Activated CD4-positive, alpha-beta T cell treated with anti-CD3 and anti-CD28 coated beads, Interleukin-2, amount 50 U/mL, for 24 hours (primary cell): Measurements from ENCODE around the gene BORCS5.
A peak's percentile ranks its signal among the peaks of the same experiment; 100 is the strongest.

Experiments used
- DNase-seq, 2 donors: peaks; one replicate each; pipeline ENCODE4 v3.0.0-alpha.2; 2020; ENCODE audit warnings: low read depth in 1 of 2, low spot score in 1 of 2

The BORCS5 gene

DNA sequence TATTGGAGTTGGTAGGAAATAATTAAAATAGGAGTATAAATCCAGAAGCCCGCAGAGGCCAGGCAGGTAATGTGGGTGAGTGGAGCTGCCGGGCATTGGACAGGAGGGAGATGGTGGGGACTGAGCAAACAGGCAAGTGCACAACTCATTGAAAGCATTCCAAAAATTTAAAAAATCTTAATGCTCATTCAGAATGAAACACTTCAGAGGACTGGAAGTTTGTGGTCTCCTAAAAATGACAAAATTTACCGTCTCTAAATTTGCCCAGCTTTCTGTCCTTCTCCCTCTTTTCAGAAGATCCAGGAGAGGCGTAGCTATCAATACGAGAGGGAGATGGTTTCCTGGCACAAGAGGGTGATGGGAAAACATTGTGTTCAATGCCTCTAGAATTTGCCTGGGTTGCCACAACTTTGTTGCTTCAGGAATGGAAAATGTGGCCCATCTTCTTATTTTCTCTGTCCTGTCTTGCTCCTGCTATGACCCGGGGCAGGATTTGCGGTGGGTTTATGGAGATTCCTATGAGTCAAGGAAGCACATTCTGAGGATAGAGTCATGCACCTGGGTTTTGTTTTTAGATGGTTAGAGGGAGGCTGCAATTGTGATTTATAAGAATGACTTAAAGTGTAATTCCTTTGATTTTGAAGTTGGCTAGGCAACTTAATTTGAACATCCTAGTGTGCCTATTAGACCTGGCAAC lies 72.2 kb downstream of the BORCS5 start:
- DNase-seq: no peak

DNA sequence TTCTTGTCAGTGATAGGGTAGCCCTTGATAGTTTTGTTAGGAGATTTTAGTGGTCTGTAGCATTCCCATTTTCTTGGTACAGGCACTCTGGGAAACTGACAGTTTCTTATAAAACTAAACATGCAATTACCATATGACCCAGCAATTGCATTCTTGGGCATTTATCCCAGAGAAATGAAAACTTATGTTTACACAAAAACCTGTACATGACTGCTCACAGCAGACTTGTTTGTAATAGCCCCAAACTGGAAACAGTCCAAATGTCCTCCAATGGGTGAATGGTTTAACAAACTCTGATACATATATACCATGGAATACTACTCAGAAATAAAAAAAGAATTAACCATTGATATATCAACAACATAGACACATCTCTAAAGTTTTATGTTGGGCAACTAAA lies 75.5 kb downstream of the BORCS5 start:
- DNase-seq: no peak

DNA sequence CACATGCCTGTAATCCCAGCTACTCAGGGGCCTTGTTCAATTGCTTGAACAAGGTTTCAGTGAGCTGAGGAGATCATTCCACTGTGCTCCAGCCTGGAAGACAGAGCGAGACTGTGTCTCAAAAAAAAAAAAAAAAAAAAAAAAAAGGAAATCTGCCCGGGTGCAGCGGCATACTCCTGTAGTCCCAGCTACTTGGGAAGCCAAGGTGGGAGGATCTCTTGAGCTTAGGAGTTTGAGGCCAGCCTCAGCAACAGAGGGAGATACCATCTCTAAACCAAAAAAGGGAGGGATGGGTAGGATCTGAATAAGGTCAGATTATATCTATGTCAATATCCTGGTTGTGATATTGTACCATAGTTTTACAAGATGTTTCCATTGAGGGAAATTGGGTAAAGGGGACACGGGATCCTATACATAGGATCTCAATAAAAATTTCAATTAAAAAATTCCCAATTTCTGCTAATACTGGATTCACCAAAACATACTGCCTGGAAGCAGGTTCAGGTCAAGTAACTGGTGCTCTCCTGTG lies 76.4 kb downstream of the BORCS5 start:
- no peak for DNase-seq

DNA sequence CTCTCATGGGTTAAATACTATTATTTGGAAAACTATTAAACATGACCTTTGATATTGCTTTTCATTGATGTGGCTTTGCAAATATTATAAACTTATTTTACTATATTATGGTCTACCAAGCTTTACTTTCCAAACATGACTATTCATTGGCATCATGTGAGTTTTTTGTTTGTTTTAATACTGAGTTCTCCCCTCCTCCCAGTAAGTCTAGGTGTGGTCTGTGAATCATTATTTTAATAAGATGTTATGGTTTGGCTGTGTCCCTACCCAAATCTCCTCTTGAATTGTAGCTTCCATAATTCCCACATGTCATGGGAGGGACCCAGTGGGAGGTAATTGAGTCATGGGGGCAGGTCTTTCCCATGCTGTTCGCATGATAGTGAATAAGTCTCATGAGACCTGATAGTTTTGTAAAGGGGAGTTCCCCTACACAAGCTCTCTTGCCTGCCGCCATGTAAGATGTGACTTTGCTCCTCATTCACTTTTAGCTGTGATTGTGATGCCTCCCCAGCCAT lies 80.0 kb downstream of the BORCS5 start:
- DNase-seq: no peak

DNA sequence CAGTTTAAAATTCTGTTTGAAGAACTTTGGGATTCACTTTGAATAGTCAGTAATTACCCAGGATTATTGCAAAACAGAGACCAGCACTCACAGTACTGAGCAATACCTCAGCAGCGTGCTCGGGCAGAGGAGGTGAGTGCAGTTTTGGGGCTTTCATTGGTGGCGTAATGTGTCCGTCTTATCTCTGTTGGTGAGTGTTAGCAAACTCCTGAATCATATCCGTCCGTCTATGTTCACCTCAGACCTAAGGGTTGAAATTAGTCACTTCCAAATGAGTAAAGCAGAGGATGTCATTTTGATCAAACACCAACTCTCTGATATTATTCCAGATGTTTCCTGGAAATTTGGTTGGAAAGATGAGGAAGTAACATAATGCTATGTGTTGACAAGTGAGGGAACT lies 82.8 kb downstream of the BORCS5 start:
- DNase-seq: no peak

DNA sequence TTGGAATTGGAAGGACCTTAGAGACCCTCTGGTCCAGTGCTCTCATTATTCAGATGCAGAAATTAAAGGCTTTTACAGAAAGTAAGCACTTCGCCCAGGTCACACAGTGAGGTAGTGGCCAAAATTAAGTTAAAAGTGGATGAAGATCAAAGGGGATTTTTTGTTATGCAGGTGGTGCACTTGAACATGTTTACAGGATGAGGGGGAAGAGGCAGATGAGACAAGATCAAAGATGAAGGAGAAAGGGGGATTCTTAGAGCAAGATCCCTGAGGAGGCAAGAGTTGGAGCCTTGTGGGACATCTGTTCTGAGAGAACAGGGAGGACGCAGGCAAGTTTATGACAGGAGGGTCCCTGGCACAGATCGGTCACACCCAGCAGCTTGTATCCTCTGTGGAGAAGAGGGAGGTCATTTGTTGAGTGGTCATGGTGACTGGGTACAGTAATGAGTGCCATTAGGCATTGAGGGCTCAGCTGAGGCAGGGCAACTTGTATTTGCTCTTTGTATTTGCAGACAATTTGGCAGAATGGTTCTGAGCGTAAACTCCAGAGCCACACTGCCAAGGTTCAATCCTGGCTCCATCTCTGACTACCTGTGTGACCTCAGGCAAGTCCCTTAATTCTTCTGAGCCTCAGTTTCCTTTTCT lies 84.0 kb downstream of the BORCS5 start:
- no peak for DNase-seq

DNA sequence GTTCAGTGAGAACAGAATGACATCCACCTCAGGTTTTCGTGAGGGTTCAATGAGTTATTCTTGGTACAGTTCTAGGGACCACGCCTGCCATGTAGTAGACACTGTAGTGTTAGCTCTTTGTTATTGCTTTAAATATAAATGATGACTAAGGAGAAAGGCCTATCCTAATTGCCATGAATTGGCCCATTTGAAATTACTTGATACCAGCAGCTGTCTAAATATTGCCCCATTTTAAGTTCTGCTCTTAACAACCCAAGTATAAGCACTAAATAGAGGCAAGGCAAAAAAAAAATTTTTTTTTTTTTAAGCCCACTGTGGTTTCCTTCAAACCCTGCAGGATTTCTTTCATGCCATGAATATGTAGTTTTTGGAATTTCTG lies 84.5 kb downstream of the BORCS5 start:
- no peak for DNase-seq

DNA sequence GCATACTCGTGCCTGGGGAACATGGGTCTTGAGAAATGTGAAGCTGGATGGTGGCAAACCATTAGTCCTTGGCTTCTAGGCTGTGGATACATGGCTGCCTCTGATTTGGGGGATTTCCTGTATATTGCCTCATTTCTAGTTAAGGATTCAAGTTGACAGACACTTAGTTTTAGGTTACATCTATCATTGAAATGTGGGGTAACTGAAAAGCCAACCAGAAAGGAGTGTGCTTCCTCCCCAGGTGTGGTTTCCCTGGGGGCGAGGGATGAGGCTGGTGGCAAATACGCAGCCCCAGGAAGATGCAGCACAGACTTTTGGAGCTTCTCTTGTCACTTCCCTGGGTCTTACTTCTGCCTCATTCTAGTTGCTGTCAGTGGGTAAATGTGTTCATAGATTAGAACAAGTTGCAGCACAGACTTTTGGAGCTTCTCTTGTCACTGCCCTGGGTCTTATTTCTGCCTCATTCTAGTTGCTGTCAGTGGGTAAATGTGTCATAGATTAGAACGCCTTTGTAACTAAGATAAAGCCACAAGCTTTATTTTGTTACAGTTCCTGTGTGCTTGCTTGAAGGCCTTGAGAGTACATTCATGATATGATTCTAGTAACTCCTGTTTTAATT lies 85.1 kb downstream of the BORCS5 start:
- peak in 1 of 2 donors; percentile 12 for DNase-seq

DNA sequence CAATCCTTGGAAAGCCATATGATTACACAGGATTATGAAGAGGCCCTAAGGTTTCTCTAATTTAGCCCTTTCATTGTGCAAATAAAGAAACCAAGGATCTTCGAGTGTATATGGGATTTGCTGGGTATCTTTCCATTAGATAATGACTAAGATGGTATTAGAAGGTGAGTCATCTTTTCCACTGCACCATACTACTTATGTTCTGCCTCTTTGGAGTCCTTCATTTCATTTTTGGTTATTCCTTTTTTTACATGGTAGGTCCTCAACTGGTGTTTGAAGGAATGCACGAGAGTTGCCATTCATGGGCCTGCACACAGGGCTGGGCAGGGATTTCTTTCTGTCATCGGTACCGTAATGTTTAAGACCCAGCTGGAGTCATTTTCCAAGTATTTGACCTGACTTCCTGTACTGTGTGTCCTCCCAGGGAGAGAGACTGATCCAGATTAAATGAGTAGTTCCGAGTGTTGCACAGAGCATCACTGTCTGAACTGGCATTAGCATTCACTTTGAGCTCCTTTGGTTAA lies 85.7 kb downstream of the BORCS5 start:
- DNase-seq: no peak

DNA sequence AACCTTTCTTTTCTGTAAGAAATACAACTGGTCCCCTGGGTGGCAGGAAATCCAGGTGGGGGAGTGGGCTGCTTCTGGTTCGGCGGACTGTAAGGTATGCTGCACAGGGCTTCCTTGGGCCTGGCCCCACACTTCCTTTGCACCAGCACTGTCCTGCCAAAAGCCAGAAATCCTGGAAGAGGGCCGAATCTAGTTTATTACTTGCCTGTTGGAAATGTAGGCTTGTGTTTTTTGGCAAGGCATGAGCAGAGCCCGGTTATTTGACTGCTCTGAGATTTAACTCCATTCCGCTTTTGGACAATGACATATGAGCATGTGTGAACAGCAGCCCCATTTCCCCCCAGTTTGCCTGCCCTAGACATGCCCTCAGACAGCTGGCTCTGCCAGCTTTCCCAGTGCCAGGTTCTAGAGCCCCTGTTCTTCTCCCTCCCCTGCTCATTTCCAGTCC lies 86.6 kb downstream of the BORCS5 start:
- no peak for DNase-seq

DNA sequence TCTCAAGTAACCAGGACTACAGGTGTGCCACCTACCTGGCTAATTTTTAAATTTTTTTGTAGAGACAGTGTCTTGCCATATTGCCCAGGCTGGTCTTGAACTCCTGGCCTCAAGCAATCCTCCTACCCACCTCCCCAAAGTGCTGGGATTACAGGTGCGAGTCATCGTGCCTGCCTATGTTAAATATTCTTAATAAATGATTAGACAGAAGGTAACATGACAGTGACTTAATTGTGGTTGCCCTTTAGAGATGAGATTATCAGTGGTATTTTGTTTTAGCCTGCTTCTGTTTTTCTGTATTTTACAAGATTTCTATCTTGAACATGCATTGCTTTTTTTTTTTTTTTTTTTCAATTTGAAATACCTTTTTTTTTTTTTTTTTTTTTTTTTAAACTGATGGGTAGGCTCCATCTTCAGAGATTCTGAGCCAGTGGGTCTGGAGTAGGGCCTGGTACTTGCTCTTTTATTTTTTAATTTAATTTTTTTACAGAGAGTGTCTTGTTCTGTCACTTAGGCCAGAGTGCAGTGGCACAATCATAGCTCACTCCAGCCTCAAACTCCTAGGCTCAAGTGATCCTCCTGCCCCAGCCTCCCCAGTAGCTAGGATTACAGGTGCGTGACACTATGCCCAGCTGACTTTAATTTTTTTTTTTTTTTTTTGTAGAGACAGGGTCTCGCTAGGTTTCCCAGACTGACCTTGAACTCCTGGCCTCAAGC lies 88.4 kb downstream of the BORCS5 start:
- no peak for DNase-seq

DNA sequence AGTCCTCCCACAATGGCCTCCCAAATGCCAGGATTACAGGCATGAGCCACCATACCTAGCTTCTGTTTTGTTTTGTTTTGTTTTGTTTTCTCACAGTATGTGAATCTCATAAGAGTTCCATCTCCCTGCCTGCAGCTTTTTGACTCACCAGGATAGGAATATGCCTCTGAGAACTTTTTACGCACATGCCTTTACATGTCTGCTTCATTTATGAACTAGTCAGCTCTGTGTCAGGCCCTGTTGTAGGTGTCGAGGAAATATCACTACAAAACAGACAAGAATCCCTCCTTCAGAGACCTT lies 89.0 kb downstream of the BORCS5 start:
- DNase-seq: no peak

DNA sequence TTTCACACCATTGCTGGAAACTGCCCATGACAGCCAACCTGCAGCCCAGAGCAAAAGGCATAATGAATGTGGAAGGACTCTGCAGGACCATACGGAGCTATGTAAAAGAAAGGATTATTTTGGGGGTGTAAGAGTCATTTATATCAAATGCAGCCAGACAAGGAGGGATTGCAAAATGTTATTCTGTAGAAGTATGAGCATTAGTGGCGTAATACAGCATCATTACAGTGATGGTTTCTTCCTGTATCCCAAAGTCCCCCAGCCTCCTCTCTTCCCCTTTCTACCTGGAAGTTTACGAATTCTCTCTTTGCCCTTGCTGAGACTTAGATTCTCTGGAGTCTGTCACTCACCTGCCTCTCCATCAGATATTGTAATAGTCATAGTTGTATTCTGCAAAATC lies 89.9 kb downstream of the BORCS5 start:
- no peak for DNase-seq

DNA sequence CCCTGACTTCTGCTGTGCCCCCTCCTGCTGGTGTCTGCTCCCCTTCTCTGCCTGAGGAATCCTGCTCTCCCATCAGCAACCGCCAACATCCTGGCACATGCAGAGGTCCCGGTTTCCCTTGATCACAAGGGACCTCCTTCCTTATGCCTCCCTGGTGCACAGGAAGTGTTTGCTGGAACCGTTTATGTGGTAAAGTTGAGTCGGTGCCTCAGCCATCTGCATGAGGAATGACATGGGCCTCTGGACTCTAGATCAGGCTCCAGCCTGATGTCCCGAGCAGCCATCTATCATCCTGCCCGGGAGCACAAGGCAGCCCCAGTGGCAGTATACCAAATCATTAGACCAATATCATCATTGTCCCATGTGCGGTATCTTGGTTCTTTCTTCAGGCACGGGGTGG lies 90.4 kb downstream of the BORCS5 start:
- no peak for DNase-seq

DNA sequence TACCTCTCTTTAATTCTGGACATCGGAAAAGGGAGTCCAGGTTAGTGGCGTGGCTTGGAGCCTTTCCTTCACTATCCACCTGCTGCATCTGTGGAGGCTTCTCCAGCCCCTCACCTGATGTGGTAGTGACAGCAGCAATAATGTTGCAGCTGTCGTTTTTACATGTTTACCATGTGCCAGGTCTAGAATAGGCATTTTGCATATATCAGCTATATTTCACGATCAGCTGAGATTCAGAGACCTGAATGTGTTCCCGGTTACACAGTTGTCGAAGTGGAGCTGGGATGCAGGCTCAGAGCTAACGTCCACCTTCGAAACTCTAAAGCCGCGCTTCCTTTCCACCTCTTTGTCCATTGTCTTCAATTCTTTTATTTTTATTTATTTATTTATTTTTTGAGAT lies 91.0 kb downstream of the BORCS5 start:
- DNase-seq: no peak

DNA sequence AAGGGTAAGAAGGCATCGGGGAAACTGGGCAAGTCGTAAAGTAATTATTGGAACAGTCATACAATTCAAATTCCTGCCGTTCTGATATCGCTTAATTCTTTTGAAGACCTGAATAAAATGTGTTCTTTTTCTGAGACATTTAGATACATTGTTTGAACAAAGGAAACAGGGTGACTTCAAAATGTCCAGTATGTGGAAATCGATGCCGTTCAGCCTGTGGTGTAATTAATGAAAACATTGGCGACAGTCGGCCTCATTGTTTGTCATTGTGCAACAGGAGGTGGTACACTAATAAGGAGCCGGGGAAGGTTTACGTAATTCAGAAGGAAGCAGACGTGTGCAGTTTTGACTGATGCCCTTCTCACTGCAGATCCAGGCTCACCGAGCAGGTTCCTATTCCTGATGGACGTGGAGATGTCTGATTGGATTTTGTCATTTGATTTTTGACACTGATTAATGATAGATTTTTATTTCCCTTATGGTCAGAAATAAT lies 92.7 kb downstream of the BORCS5 start:
- DNase-seq: no peak

DNA sequence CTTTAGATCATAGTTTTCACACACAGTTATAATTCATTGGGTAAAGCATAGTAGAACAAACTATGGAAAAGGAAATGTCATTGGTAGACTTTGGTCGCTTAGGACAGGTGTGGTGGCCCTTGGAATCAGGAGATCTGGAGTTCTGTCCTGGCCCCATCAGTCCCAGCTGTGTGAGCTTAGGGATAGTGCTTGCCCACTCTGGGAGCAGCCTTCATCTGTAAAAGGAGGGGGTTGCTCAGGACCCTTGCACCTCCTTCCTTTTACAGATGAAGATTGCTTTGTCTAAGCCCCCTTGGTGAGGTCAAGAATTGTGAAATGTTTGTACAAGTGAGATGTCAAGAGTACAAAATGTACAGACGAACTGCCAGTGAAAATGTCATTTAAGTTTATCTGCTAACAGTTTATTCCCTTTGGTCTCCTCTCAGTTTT lies 93.2 kb downstream of the BORCS5 start:
- DNase-seq: no peak

DNA sequence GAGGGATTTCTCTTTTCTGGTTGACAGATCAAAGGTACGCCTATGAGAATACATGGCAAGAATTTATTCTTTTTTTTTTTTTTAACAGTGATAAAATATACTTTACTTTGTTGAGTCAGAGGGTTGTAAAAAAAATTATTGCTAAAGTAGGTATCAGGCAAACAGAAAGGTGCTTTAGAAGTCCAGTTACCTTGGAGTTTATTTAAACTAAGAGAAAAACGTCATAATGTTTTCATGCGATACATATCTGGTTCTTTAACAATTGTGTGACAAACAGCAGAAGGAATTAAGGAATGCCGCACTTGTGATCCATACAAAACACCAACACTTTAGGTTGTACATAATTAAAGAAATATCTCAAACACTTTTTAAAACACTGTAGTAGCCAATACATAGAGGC lies 94.2 kb downstream of the BORCS5 start:
- DNase-seq: no peak

DNA sequence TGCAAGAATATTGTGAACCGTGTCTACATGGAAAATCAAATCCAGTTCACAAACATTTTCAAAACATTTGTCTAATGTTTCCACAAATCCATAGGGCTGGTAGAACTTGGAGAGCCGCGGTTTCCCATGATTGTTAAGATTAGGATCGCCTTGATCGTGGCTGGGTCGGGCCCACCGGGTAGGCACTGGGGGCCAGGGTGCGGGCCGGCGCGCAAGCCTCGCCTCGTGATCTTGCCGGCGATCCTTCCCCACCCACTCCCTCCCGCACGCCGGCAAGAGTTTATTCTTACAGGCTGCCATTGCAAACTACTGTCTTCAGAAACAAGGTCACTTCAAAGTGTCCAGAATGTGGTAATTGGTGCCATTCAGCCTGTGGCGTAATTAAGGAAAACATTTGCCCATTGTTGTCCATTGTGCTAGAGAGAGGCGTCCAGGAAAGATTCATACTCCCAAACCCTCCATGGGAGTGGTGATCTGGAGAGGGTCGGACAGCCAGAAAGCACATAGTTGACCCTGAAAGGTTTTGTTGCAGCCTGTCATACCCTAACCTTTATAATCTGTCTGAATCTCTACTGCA lies 95.5 kb downstream of the BORCS5 start:
- no peak for DNase-seq

DNA sequence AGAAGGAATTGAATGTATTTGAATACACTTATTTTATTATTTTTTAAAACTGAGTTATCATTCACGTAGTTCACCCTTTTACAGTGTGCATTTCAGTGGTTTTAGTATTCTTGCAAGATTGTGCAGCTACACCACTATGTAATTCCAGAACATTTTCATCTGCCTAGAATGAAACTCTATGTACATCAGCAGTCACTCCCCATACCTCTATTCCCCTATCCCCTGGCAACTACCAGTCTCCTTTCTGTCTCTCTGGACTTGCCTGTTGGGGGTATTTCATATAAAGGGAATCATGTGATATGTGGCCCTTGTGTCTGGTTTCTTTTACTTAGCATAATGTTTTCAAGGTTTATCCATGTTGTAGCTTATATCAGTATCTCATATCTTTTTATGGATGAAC lies 96.8 kb downstream of the BORCS5 start:
- no peak for DNase-seq

DNA sequence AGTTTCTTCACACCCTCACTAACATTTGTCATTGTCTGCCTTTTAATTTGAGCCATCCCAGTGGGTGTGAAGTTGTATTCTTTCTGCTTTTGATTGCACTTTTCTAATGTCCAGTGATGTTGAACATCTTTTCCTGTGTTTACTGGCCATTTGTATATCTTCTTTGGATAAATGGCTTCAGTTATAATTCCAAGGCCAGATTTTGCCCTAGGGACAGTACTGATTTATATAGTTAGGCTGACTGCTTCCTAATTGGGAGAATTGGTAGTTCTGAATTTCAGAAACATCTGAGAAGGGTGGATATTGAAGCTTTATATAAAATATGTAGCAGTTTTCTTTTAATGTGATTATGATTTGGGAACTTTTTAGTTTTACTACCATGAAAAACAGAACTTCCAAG lies 97.4 kb downstream of the BORCS5 start:
- DNase-seq: no peak
